HEK293 (cell line): ENCODE data around the gene SAMD3.

ENCODE experiments used
- ATF2 ChIP-seq: fragments of 450-650 bp; formaldehyde crosslinking; IDR thresholded peaks from 2 replicates; pipeline ENCODE4 v1.5.1; 2016; ENCODE audit warnings: missing biosample characterization, missing genetic modification characterization, low read depth
- CTCF ChIP-seq: fragments of 450-650 bp; formaldehyde crosslinking; IDR thresholded peaks from 2 replicates; pipeline ENCODE4 v1.5.1; 2016; ENCODE audit warnings: missing biosample characterization, missing genetic modification characterization
- OVOL3 ChIP-seq: fragments of 450-650 bp; formaldehyde crosslinking; IDR thresholded peaks from 2 replicates; pipeline ENCODE4 v1.5.1; 2016; ENCODE audit warnings: missing biosample characterization, missing genetic modification characterization
- YY1 ChIP-seq: fragments of 450-650 bp; formaldehyde crosslinking; IDR thresholded peaks from 2 replicates; pipeline ENCODE4 v1.5.1; 2018; ENCODE audit warnings: missing biosample characterization, missing genetic modification characterization
- ZBTB26 ChIP-seq: fragments of 450-650 bp; formaldehyde crosslinking; optimal IDR thresholded peaks from 2 replicates; pipeline ENCODE3; 2016; ENCODE audit warnings: missing biosample characterization, mild to moderate bottlenecking, missing genetic modification characterization
- ZNF184 ChIP-seq: fragments of 450-650 bp; IDR thresholded peaks from 2 replicates; pipeline ENCODE4 v1.5.1; 2018; ENCODE audit warnings: missing biosample characterization, mild to moderate bottlenecking, missing genetic modification characterization
- ZNF202 ChIP-seq: fragments of 450-650 bp; formaldehyde crosslinking; IDR thresholded peaks from 2 replicates; pipeline ENCODE4 v1.5.1; 2016; ENCODE audit warnings: missing biosample characterization, missing genetic modification characterization, borderline replicate concordance
- ZNF510 ChIP-seq: fragments of 450-650 bp; formaldehyde crosslinking; IDR thresholded peaks from 2 replicates; pipeline ENCODE4 v1.5.1; 2018; ENCODE audit warnings: mild to moderate bottlenecking, missing genetic modification characterization, missing biosample characterization; ENCODE audit not compliant: insufficient replicate concordance
- TF ChIP-seq, protein P1 (sequence below): fragments of 450-650 bp; formaldehyde crosslinking; IDR thresholded peaks from 2 replicates; pipeline ENCODE4 v1.5.1; 2016; ENCODE audit warnings: missing biosample characterization, missing genetic modification characterization

GRCh38 chr6:130107710-130108109, 115.0 kb downstream of the SAMD3 start:
- TF ChIP-seq CTCF (tag by site-specific recombination) (no peak), ZBTB26 (no peak), OVOL3 (tag by site-specific recombination) (no peak), ZNF510 (no peak), ZNF202 (no peak), YY1 (no peak), ATF2 (tag by site-specific recombination) (no peak), ZNF184 (tag by site-specific recombination) (no peak)
- TF ChIP-seq, protein P1, sequence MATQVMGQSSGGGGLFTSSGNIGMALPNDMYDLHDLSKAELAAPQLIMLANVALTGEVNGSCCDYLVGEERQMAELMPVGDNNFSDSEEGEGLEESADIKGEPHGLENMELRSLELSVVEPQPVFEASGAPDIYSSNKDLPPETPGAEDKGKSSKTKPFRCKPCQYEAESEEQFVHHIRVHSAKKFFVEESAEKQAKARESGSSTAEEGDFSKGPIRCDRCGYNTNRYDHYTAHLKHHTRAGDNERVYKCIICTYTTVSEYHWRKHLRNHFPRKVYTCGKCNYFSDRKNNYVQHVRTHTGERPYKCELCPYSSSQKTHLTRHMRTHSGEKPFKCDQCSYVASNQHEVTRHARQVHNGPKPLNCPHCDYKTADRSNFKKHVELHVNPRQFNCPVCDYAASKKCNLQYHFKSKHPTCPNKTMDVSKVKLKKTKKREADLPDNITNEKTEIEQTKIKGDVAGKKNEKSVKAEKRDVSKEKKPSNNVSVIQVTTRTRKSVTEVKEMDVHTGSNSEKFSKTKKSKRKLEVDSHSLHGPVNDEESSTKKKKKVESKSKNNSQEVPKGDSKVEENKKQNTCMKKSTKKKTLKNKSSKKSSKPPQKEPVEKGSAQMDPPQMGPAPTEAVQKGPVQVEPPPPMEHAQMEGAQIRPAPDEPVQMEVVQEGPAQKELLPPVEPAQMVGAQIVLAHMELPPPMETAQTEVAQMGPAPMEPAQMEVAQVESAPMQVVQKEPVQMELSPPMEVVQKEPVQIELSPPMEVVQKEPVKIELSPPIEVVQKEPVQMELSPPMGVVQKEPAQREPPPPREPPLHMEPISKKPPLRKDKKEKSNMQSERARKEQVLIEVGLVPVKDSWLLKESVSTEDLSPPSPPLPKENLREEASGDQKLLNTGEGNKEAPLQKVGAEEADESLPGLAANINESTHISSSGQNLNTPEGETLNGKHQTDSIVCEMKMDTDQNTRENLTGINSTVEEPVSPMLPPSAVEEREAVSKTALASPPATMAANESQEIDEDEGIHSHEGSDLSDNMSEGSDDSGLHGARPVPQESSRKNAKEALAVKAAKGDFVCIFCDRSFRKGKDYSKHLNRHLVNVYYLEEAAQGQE (tag by site-specific recombination), result no peak
